NCI-H510A (cell line): Measurements from ENCODE around the gene PRMT9.

Experiments used
- DNase-seq: peaks from one replicate; lab custom pipeline; 2025; lab: John Stamatoyannopoulos, UW

Gene PRMT9

DNA sequence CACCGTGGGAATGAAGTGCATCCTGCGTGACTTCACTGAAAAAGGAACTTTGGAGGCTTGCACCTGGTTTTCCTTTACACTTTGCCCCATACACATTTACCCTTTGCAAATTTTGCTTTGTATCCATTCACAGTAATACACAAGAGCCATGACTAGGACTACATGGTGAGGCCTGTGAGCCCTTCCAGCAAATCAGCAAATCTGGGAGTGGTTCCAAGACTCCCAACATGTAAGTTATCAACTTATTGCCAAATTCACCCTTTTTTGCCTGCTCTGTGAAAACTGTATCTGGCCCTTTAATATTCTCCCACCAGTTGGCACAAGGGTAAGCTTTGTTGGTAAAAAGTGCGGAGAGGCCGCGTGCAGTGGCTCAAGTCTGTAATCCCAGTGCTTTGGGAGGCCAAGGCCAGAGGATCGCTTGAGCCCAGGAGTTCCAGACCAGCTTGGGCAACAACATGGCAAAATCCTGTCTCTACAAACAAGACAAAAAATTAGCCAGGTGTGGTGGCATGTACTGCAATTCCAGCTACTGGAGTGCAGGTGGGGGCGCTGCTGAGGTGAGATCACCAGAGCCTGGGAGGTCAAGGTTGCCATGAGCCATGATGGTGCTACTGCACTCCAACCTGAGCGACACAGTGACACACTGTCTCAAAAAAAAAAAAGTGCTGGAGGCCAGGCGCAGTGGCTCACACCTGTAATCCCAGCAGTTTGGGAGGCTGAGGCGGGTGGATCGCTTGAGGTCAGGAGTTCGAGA is 5.0 kb downstream of the PRMT9 start:
- DNase-seq = peak; percentile 0

DNA sequence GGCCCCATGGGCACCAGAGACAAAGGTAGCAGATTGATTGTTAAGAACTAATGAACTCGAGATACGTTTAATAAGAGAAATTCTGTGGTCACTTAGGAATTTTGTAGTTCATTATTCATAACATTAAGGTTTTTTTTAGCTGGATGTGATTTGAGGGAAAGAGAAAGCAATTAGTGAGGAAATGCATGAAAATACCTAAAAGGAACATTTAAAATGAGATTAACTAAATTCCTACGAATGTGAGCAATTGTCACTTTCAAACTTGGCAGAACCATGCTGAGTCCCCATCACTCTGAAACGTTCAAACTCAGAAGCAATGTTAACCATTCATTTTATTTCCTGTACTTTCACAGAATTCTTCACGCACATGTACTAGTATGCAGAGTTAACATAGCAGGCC is 5.9 kb downstream of the PRMT9 start:
- DNase-seq = no peak

DNA sequence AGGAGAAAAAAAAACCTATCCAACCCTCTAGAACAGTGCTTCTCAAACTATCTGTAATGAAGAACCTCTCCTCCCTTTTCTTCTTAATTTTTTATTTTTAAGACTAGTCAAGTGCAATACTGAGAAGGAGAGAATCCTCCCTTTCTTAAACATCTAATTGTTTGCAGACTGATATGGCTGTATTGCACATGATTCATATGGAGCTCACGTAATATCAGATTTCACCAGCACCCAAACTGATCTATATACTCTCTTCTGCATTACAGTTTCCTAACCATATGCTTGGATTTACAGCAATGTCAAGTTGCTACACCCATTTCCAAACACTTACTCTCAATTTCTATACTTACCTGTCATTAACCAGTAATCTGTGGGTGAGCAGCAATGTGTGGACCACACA is 9.5 kb downstream of the PRMT9 start:
- no peak for DNase-seq

DNA sequence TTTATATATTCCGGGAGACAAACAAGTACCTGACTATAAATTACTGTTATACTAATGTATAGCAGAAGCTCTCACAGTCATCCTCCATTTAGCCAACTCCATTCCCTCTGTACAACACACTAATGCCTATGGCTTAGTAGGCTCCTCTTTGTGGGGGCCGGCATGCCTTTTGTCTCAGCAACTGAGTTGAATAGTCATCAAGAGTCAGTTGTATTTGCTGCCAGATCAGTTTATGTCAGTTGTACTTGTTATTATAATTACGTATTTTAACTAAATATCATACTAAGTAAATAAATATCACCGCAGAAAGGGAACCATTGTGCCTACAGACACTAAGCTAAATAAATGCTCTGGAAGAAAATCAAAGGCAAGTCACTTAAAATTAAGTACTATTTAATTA is 9.9 kb downstream of the PRMT9 start:
- DNase-seq = no peak

DNA sequence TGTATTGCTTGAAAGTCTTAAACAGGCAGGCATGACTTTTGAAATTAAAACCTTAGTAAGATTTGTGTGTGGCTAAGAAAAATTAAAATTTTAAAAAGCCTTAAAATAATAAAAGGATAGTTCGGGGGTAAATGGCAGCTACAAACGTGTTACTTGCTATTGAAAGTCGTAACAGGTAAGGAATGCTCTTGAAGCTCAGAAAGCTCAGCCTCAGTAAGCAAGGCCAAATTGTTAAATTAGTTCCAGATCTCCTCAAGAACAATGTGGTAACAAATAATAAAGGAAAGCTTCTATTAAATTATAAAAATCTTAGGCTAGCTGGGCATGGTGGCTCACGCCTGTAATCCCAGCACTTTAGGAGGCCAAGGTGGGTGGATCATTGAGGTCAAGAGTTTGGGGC is 25.5 kb downstream of the PRMT9 start:
- no peak for DNase-seq

DNA sequence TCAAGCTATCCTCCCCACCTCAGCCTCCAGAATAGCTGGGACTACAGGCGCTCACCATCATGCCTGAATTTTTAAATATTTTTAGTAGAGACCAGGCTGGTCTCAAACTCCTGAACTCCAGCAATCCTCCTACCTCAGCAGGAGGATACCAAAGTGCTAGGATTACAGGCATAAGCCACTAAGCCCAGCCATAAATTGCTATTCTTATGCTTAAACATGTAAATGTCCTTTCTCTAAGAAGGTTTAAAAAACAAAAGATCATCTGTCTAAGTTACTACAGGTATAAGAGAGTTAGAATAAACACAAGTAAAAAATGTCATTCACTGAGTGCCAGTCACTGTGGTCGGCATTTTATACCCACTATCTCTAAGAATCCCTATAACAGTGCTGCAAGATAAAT is 28.3 kb downstream of the PRMT9 start:
- no peak for DNase-seq

DNA sequence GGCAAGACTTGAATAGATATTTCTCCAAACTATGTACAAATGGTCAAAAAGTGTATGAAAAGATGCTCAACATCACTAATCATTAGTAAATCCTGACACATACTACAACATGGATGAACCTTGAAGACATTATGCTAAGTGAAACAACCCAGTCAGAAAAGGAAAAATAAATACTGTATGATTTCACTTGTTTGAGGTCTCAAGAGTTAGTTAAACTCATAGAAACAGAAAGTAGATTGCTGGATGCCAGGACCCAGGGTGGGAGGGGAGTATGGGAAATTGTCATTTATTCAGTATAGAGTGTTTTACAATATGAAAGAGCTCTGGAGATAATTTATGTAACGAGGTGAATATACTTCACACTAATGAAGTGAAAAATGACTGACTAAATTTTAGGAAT is 32.4 kb downstream of the PRMT9 start:
- no peak for DNase-seq

DNA sequence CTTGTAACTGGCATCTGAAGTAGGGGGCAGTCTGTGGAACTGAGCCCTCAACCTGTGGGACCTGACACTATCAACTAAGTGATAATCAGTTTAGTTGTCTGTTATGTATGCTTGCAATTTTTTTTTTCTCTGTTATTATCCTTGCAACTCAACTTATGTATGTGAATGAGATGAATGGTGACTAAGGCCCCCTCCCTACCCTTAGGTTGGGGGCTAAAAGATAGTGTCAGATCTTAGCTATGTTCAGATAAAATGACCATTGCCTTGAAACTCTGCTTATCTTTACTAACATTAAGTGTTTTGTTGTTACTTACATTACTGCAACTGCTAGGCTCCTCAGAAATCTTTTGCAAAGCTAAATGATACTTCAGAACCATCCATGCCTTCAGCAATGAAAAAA is 35.3 kb downstream of the PRMT9 start:
- DNase-seq = no peak

DNA sequence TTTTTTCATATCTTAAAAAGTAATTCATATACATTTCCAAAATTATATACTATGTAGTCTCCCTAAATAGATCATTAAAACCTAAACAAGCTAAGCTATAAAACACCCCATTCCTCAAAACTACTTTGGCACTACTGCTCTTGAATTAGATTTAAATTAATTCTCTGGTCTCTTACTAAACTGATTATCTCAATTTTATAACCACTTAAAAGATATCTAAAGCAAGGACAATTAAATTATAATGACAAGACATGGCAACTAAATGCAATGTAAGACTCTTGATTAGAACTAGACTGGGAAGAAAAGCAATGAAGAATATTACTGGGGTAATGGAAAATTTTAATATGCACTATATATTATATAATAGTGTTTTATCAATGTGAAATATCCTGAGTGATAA is 38.9 kb downstream of the PRMT9 start:
- no peak for DNase-seq

DNA sequence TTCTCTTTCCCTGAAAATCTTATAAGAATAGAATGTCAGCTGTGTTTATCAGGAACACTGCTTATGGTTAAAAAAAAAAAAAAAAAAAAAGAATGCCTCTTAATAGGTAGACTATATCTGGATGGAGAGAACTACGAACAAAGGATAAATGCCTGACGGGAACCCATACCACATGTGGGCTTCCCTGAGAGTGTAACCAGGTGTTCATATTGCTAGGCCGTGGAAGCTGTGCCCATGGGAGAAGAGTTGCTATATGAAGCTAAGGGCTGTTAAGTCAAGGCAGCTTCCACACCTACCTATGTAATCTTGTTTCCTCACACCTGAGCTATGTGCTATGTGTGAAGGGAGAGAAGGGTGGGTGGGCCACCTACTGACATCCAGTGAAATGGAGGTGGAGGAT is 39.5 kb downstream of the PRMT9 start:
- DNase-seq = no peak

DNA sequence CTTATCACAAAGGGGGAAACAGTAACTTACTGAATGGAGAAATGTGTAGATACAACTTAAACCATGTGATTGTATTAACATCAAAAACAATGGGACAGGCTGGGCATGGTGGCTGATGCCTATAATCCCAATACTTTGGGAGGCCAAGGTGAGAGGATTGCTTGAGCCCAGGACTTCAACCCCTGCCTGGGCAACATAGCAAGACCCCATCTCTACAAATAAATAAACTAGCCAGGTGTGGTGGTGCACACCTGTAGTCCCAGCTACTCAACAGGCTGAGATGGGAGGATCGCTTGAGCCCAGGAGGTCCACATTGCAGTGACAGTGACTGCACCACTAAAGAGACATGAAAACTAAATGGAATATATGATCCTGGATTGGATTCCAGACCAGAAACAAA is 40.3 kb downstream of the PRMT9 start:
- DNase-seq = no peak

DNA sequence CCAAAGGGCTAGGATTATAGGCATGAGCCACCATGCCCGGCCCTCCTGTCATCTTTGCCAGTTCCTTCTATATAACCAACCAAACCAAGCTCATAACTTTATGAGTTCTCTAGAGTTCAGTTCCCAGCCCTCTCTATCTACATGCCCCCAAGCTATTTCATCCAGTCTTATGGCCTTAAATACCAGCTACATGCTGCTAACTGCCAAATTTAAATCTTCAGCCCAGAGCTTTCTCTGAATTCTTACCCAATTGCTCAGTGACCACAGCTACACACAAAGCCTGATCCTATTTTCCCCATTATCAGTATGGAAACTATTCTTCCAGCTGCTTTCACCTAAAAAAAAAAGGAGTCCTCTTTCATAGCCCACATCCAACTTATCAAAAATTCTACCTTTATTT is 43.6 kb downstream of the PRMT9 start:
- no peak for DNase-seq

DNA sequence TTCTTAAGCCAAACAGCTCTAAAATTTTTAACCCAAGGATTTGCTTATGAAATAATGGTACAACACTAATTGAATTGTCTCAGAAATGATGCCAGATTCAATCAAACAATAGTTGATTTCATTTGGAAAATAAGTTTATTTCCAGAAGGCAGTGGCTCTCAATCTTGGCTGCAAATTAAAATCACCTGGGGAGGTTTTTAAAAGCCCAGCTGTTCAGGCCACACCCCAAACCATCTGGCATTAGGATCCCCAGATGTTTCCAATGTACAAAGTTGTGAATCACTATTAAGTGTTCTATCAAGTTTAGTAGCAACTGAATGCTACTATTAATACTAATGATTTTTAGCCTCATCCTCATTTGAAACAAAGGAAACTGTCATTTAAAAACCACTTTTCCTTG is 44.6 kb downstream of the PRMT9 start:
- no peak for DNase-seq

DNA sequence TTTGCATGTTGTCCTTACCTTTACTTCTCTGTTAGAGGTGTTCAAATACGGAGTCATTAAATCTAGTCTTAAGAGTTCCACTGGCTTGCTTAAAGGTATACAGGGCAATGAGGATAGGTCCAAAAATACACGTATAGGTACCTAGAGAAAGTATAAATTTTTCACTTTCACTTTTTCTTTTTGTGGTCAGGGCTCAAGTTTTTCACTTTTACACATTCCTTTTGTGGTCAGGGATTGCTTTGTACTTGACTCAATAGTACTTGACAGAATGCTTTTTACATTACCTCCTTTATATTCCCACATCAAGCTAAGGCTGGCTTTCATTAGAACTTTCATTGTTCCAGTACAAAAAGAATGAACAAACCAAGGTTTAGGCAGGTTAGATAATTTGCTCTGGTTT is 45.0 kb downstream of the PRMT9 start:
- no peak for DNase-seq

DNA sequence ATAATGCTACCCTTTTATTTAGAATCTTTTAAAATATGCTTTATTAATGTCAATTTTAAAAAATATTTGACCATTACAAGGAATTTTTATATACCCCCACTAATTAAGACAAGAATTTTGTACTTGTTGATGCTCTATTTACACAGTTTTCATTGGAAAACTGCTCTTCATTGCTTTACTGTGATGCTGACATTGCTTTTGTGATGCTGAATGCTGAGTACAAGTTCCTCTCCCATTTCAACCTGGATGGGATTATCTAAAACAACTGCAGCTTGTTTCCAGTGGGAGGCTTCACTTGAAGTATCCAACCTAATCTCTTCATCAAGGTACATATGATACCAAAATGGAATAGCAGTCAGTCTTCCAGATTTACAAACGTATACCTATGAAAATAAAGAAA is 45.6 kb downstream of the PRMT9 start:
- no peak for DNase-seq

DNA sequence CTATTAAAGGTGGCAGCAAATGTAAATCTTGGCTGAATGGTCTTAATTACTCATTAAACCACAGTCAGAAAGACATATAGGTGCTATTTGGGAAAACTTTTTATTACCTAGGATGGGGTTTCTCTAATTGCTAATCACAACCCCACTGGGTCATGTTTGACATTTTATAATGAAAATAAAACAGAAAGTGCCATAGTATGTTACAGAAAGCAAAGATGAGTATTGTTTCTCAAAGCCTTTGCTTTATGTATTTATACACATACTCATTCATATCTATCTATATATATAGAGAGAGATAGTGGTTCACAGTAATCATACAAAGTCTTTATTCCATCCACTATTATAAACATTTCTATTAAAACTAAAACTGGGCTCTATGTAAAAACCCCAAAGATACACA is 48.6 kb downstream of the PRMT9 start:
- no peak for DNase-seq

DNA sequence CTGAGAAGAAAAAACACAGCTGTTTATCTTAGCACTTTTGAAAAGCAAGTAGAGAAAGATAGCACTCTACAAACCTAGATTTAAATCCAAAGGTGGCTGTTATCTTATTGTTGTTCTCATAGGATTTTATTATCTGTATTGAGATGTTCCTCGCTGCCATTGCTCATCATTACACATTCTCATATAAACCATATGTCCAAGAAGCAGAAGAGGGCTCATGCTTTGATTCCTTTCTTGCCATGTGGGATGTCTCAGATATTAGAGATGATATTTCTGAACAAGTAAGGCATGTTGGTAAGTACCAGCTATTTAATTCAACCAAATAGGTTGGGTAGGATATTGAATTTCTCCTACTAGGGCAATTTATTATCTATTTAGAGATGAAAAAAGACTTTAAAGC is 50.3 kb downstream of the PRMT9 start:
- DNase-seq = no peak

DNA sequence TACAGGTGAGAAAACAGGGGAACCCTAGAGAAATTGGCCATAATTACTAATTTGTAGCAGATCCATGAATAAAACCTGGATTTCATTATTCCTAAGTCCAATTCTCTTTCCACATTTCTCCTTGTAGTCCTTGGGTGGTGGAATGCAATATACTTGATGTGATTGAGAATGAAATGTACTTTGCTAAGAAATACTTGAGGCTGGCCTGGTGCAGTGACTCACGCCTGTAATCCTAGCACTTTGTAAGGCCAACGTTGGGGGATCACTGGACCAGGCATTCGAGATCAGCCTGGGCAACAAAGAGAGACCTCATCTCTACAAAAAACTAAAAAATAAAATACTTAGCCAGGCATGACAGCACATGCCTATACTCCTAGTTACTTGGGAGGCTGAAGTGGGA is 50.9 kb downstream of the PRMT9 start:
- no peak for DNase-seq

DNA sequence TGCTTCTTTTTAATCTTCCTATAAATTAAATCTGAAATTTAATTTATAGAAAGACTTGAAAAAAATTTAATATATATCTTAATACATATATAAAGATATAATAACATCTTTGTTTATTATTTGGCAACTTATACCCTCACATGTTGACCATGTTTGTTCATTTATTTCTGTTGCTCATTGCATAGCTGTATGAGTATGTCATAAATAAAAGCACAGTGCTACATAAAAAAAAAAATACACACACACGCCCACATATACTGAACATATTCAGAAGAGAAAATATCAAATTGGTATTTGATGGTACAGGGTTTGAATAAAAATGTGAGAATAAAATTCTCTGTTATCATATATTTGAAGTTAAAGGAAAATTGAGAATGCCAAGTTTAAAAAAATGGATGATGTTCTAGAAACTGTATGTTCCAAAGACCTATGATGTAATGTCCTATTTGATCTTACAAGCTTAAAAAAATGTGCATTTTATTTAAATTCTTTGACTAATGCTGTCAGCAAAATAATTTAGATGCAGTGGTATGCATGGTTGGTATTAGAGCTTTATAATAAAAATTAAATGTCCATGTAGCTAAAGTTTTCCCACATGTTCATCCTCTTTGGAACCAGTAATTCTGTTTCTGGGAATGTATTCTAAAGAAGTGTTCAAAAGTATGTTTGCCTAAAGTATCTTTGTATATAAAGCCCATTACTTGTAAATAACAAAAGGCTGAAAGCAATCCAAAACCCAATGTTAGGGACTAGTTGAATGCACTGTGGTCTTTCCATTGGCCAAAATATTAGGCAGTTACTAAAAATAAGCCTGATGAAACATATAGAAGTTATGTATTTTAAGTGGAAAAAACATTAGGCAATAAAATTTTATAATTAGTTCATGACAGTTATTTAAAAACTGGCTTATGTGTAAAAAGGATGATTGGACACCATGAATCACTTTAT is 53.9 kb downstream of the PRMT9 start:
- no peak for DNase-seq

DNA sequence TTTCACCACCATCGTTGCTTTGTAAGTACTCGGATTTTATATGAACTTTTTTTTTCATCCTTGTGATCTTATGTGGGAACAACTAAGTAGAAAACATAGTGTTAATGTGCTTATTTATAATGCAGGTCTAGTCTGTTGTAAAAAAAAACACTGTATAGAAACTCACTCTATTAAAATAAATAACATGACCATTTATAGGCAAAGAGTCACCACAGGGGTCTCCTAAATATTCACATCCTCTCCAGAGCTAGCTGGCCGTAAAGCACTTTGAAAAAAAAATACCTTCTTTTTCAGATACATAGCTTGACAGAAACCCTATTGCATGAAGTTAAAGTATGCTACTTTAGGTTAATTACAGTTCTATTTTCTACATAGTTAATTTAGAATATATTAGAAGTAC is 55.5 kb downstream of the PRMT9 start:
- no peak for DNase-seq

DNA sequence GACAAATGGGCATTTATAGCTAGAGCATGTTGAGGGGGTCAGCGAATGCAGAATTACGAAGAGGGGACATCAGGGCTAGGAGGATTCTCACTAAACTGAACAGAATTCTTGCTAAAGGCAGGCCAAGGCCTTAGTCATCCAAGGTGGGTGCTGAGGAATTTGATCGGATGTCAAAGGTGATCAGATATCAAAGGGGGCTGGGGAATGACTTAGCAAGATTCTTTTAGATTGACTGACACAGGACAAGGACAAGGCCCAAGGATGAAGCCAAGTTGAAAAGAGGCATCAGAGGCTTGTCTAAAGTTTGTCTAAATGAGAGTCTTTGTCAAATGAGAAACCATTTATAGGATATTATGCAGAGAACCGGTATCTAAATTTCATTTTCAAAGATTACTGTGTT is 57.1 kb downstream of the PRMT9 start:
- DNase-seq = no peak

DNA sequence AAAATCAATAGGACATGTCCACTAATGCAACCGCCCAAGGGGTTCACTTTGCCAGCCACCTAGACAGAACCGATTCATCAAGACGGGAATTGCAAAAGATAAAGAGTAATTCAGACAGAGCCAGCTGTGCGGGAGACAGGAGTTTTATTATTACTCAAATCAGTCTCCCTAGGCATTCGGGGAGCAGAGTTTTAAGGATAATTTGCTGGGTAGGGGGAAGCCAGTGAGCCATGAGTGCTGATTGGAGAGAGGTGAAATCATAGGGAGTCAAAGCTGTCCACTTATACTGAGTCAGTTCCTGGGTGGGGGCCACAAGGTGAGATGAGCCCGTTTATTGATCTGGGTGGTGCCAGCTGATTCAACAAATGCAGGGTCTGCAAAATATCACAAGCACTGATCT is 58.2 kb downstream of the PRMT9 start:
- DNase-seq = no peak

DNA sequence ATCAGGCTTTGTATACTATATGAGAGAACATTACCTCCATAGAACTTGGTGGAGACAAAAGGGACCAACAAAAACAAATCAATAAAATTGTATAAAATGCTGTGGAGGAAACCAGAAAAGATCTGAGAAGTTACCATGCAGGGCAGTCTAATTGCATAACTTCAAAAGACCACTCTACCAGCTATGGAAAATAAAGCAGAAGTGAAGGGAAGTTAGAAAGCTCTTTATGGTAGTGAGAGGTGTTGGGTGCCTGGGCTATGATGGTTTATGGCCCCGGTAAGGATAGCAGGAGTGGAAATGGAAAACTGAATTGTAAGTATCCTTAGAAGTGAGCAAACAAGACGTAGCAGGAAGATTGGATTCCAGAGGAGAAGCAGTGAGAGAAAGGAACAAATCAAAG is 63.6 kb downstream of the PRMT9 start:
- no peak for DNase-seq
